Measurements from ENCODE around the gene SLC6A13.
A peak's percentile ranks its signal among the peaks of the same experiment; 100 is the strongest.

GRCh38 chr12:180445-180844, 82.2 kb downstream of the SLC6A13 start:
- TF ChIP-seq POLR2A (IDR thresholded peaks at IDR 0.05; ENCODE audit: low read depth) = no peak
- TF ChIP-seq, protein P1, sequence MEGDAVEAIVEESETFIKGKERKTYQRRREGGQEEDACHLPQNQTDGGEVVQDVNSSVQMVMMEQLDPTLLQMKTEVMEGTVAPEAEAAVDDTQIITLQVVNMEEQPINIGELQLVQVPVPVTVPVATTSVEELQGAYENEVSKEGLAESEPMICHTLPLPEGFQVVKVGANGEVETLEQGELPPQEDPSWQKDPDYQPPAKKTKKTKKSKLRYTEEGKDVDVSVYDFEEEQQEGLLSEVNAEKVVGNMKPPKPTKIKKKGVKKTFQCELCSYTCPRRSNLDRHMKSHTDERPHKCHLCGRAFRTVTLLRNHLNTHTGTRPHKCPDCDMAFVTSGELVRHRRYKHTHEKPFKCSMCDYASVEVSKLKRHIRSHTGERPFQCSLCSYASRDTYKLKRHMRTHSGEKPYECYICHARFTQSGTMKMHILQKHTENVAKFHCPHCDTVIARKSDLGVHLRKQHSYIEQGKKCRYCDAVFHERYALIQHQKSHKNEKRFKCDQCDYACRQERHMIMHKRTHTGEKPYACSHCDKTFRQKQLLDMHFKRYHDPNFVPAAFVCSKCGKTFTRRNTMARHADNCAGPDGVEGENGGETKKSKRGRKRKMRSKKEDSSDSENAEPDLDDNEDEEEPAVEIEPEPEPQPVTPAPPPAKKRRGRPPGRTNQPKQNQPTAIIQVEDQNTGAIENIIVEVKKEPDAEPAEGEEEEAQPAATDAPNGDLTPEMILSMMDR (IDR thresholded peaks at IDR 0.05) = no peak
- TF ChIP-seq EP300 (IDR thresholded peaks at IDR 0.05) = no peak
- TF ChIP-seq POLR2AphosphoS5 (IDR thresholded peaks at IDR 0.05) = peak in 1 of 2 donors; percentile 13
